Pulmonary artery endothelial cell (primary cell): ENCODE results near the gene ULK2. TPM values are rescaled to one million over a fixed set of nuclear protein-coding genes. Genes with fewer than 3 reads are reported as not detected.
"Not testable (repeated sequence)": the region's sequence is repeated elsewhere in the genome, so short reads cannot be mapped to it uniquely, and the experiment has no call there.

Experiments
- DNase-seq: peaks from one replicate; pipeline ENCODE4 v3.0.0-alpha.2; 2011; ENCODE audit warnings: low read depth, low spot score
- total RNA-seq: library from RNA; depleted of rRNA; stranded (reverse); fragments of >200 nt; gene quantifications from 2 replicates; pipeline ENCODE4 v1.2.3, GENCODE V29; 2014

Gene ULK2
- total RNA-seq, 1 donor from 2014 or later: 23.1 TPM

GRCh38 chr17:19768046-19768782, 99.5 kb downstream of the ULK2 start:
- DNase-seq: no peak

DNA sequence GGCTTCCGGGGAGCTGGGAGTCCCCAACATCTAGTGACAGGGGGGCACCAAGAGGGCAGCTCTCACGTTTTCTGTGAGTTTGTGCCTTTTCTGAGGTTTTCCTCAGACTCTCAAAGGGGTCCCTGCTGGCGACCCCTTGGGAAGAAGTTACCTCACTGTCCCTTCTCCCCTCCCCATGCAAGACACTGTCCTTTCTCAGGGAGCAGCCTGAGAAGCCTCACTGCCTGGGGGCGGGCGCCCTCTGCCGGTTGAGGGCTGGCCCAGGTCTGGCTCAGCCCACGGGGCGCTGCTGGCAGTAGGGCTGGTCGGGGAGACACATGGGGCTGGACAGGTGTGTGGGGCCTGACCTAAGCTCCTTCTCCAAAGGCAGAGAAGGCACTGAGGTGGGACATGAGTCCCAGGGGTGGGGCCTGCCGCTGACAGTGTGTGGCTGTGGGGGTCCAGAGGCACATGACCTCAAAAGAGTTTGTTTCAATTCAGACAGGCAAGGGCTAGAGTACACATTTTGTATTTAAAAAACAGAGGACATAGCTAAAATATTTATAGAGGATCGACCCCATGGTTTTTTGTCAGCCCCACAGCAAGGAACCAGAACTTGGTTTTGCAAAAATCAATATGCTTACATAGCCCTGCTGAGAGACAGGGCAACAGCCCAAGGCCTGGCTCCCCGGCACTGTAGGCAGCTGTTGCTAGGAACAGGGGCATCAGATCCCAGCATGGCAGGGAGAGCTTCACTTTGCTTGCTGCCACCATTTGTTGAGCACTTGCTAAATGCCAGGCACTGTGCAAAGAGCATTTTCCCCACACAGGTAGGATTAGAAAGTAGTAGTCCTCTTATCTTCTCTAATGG, 101.1 kb downstream of the ULK2 start:
- peak; percentile 11 for DNase-seq

DNA sequence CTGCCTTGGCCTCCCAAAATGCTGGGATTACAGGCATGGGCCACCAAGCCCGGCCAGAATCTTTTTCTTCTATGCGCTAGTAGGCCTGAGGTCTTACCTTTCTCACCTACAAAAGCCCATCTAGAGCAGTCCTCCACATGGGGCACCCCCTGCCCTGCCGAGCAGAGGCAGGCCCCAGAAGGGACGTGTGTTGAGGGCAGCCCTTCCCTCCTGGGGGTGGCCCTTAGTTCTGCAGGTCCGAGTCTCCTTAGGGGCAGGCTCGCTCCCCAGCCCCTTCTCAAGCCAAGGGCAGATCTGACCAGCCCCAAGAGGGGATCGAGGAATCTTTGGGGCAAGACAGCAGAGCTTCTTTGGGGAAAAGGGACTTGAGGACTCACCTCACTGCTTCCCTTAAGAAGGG, 101.7 kb downstream of the ULK2 start:
- no peak for DNase-seq

- DNase-seq: not testable (repeated sequence)
Measured at GRCh38 chr17:19763991-19764390, 103.7 kb downstream of the ULK2 start.

- DNase-seq: no peak
Measured at GRCh38 chr17:19763416-19763815, 104.3 kb downstream of the ULK2 start.

DNA sequence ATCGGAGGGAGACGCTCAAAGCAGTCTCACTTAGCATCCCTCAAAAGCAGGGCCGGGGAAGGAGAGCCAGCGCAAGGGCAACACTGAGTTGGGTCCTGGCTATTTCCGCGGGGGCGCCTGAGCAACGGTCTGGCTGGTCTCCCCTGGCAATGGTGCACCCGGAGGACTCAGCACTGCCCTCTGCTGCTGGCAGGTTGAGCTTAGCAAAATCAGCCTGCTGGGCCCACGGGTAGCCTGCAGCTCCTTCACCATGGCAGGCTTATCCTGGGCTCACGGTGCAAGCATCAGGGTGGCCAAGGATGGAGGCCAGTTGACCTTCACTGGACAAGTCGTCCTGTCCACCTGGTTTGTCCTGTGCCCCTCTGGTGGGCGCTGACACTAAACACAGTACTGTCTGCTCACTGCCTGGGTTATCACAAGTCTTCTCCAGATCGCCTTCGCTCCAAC, 105.2 kb downstream of the ULK2 start:
- no peak for DNase-seq

GRCh38 chr17:19760746-19761145, 107.0 kb downstream of the ULK2 start:
- DNase-seq: no peak

- no peak for DNase-seq
Measured at GRCh38 chr17:19759568-19760549, 107.9 kb downstream of the ULK2 start.

GRCh38 chr17:19757536-19758180, 110.1 kb downstream of the ULK2 start:
- DNase-seq: no peak

DNA sequence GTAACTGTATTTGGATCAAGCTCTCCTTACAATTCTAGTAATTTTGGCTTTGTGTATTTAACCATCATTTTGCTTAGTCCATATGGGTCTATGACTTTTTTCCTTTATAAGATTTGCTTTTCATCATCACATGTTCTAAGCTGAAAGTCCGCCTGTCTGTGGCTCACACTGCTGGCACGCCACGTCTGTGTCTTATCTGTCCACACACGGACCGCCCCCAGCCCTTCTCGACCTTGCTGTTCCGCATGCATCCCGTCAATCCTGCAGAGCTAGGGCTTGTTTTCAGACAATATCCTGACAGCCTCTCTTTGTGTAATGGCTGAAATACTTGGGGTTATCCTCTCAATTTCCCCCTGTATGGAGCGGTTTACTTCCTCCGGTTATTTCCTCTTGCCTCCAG, 111.2 kb downstream of the ULK2 start:
- DNase-seq: no peak

- DNase-seq: no peak
Measured at GRCh38 chr17:19755821-19756510, 111.8 kb downstream of the ULK2 start.

- no peak for DNase-seq
Measured at GRCh38 chr17:19755392-19755791, 112.3 kb downstream of the ULK2 start.

- DNase-seq: no peak
Measured at GRCh38 chr17:19753661-19754463, 113.9 kb downstream of the ULK2 start.

DNA sequence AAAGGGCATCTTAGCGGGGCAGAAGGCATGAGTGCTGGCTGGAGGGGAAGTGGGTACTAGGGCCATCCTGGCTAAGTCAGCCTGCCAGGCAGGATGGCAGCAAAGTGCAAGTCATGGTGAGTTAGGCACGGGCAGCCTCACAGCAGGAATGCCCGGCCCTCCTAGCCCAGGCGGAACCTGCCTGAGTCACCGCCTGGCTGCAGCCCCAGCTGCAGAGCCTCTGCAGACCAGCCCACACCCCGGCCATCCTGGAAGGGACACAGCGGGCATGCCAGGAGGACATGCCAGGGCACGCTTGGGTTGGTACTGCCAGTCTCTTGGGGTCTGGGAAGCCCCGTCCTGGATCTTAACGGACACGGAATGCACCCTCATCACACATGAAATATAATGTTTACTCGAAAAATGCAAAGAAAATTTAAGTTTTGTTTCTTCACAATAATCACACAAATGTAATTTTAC, 114.7 kb downstream of the ULK2 start:
- DNase-seq: peak; percentile 69

DNA sequence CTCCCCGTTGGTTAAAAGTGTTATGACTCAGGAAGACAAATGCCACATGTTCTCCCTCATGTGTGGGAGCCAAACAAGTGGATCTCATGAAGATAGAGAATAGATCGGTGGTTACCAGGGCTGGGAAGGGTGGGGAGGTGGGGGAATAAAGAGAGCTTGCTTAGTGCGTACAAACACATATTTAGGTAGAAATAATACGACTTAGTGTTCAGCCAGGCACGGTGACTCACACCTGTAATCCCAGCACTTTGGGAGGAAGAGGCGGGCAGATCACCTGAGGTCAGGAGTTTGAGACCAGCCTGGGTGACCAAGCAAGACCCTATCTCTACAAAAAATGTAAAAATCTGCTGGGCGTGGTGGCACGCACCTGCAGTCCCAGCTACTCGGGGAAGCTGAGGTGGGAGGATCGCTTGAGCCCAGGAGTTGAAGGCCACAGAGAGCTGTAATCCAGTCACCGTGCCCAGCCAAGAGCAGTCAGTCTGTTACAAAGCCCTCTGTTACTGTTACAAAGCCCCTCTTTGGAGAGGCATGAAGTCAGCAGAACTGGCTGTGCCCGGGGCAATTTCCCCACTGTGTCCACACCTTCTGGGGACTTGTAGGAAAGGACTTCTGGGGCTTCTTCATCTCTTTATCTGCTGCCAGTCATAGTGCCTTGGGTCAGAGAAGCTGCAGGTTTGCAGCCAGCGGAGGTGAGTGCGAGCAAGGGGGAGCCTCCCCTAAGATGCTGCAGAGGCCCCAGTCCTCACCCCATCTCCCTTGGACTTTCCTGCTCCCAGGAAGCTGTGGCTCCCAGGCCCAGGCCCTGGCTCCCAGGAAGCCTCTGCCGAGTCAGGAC, 115.3 kb downstream of the ULK2 start:
- DNase-seq: no peak

- no peak for DNase-seq
Measured at GRCh38 chr17:19750835-19751234, 116.9 kb downstream of the ULK2 start.

GRCh38 chr17:19750020-19750572, 117.6 kb downstream of the ULK2 start:
- no peak for DNase-seq

DNA sequence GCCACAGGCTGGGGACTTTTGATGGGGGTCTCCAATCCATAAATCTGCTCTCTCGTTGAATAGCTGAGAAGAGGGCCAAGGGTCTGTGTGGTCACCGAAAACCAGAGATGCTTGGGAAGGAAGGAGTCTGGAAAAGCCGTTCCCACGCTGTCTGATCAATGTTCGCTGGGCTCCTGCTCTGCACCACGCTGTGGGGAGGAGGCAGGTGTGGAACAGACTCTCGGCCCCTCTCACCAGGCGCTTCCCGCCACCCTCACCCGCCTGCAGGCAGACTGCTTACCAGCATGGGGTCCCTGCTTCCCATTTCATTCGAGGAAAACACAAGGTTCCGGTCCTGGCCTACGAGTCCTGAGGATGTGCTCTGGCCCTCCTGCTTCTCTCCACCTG, 118.9 kb downstream of the ULK2 start:
- no peak for DNase-seq
